MV-4-11 (cell line): ENCODE data around the gene ANKRD11.
"Not testable (repeated sequence)": the region's sequence is repeated elsewhere in the genome, so short reads cannot be mapped to it uniquely, and the experiment has no call there.

Experiments
- DNase-seq: peaks from one replicate; lab custom pipeline; 2025; lab: John Stamatoyannopoulos, UW

The ANKRD11 gene

GRCh38 chr16:89344846-89345611, 145.3 kb downstream of the ANKRD11 start:
- no peak for DNase-seq

- DNase-seq: no peak
Measured at GRCh38 chr16:89344458-89344834, 145.9 kb downstream of the ANKRD11 start.

DNA sequence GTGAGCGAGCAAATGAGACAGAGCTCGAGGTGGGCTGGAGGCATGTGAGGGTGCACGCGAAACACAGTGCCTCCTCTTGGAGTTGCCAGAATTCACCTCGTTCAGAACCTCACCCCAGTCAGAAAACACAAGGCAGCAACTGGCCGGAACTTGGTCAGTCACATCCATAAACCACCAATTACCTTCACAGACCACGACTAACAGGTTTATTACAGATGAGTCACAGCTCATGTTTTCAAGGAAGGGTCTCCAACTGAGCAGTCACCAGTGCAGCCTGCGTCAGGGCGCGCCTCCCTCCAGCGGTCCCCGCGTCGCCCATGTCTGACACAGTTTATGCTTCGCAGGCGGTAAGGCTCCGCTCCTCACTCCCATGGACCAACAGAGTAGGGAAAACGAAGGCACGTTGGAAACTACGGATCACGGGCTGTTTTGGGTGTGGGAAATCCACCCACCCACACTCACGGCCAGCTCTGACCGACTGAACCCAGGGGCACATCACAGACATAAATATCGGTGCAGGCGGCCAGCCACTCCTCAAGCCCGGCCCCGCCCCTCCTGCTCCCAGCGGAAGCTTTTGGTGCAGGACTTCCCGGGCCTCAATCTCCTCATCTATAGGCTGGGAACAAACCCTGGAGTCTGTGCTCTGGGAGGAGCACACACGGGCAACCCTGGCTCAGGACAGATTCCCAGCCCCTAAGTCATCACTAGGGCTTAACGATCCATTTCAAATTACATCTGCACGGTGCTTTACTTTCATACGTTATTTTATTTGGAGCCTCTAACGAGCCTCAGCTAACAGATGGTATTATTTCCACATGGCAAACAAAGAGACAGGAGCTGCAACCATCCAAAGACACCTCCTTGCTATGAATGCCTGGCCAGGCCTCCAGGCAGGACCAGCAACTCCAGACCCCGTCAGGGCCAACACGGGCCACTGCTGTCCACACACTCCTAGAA, 146.6 kb downstream of the ANKRD11 start:
- DNase-seq: no peak

- DNase-seq: no peak
Measured at GRCh38 chr16:89341697-89342694, 148.4 kb downstream of the ANKRD11 start.

DNA sequence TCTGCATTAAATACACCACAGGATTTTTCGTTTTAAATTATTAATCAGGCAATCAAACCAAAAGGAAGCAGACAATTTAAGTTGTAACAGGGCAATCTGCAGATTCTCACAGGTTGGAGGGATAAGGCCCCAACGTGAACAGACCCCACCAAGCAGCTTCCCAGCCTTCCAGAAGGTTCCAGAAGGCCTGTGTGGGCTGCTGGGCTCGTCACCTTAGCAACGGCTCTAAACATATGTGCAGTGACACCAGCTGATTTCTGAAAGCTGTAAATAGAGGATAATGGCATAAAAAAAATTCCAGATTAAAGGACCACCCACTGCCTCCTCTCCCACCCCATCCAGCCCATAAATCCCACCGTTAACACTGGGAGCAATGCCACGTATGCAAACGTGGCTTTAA, 149.1 kb downstream of the ANKRD11 start:
- DNase-seq: no peak

DNA sequence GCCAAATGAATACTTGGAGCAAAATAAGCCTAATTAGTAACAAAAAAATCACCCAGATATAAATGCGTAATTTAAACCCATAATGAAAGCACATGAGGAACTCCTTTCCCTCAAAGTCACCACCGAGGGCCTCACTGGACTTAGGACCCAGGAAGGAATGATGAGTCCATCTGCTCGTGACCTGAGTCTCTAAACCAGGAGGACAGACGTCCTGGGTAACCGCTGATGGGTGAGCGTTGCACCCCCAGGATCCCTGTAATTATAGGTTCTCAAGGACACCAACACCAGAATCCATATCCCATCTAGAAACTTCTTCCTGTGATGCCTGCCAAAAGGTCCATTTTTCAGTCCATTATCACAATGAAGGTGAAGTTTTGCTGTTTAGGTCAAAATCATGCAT, 151.5 kb downstream of the ANKRD11 start:
- no peak for DNase-seq

- DNase-seq: no peak
Measured at GRCh38 chr16:89337965-89338364, 152.4 kb downstream of the ANKRD11 start.

- no peak for DNase-seq
Measured at GRCh38 chr16:89335803-89336485, 154.4 kb downstream of the ANKRD11 start.

GRCh38 chr16:89334988-89335802, 155.2 kb downstream of the ANKRD11 start:
- no peak for DNase-seq

GRCh38 chr16:89334461-89334860, 155.9 kb downstream of the ANKRD11 start:
- no peak for DNase-seq

GRCh38 chr16:89334050-89334449, 156.3 kb downstream of the ANKRD11 start:
- DNase-seq: no peak

DNA sequence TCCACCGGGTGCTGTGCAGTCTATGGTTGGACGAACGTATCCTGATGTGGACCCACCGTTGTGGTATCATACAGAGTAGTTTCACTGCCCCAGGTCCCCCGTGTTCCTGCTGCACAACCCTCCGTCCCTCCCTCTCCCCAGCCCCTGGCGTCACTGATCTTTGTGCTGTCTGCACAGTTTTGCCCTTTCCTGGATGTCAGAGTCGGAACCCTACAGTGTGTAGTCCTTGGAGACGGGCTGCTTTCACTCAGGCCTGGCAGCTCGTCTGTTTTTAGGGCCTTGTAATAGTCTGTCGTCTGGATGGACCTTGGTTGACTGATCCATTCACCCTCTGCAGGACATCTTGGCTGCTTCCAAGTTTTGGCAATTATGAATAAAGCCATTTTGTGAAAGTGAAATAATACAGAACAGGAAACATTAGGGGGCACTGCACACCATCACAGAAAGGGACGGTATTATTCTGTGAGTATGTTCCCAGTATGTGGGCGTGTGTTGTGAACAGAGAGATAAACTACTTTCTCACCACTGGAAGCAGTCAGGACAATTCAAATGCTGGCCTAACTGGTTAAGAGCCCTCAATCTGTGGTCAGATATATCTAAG, 156.9 kb downstream of the ANKRD11 start:
- peak; percentile 65 for DNase-seq

DNA sequence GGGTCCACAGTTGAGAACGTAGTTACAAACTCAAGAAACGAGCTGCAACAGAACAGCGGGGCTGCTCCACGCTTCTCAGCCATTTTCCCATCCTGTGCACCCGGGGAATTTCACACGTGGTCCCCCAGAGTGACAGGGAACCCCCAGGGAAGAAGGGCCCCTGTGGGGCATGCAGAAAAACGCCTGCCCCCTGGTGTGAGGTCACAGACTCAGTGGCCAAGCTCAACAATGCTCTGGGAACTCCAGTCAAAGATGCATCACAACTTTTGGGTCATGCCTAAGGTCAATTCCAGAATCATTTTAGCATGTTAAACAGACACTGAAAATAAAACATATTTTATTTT, 157.5 kb downstream of the ANKRD11 start:
- no peak for DNase-seq

DNA sequence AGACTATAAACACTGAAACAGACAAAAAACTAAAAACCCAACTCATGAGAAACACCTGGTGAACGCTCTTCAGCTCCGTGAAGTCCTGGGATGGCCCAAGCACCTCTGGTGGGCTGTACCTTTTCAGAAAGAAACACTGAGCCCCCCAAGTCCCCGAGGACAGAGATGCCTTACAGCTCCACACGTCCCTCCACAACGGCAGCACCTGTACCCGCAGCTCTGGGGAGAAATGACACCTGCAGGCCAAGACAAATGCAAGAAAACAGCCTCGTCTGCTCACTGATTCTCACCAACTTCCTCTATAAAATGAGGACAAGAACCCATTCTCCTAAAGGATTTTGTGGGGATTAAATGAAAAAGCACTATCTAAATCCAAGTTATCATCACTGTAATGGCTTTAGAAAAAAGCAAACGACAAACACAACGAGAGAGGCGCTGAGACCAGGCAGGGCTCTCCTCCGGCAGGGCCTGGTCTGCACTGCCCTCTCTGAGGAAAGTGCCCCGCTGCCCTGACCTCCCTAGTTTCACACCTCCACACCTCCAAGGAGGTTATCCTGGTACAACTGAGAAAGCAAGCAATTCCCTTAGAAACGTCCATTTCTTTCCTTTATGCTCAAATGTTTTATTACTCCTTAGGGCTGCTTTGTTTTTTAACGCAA, 158.0 kb downstream of the ANKRD11 start:
- no peak for DNase-seq

GRCh38 chr16:89331371-89332109, 158.8 kb downstream of the ANKRD11 start:
- DNase-seq: no peak

GRCh38 chr16:89330177-89330856, 160.0 kb downstream of the ANKRD11 start:
- DNase-seq: no peak

DNA sequence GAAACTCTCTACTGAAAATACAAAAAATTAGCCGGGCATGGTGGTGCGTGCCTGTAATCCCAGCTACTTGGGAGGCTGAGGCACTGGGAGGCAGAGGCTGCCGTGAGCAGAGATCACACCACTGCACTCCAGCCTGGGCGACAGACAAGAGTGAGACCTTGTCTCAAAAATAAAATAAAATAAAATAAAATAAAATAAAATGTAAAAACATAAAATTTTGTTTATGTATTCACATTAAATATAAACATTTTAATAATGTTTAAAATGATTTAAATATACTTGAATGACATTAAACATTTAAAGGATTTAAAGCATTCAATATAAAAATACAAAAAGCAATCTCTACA, 160.6 kb downstream of the ANKRD11 start:
- not testable (repeated sequence) for DNase-seq
